Measurements from ENCODE around the gene FZR1. TPM values are rescaled to one million over a fixed set of nuclear protein-coding genes. Genes with fewer than 3 reads are reported as not detected.

FZR1 gene
- total and polyA plus RNA-seq, 2 of the 13 experiments (the other 11 are each of a cell fraction or from before 2014, with no cell fraction given): 29.0 to 30.8 TPM

GRCh38 chr19:3505598-3506383, at the start of gene FZR1 (continued):
- no peak for TF ChIP-seq NONO (IDR thresholded peaks at IDR 0.05)
- peak; percentile 74 for TF ChIP-seq NONO (CRISPR knock-in tag; conservative IDR thresholded peaks at IDR 0.05)
- no peak for TF ChIP-seq ZFP36L2 (CRISPR knock-in tag; IDR thresholded peaks at IDR 0.05)
- peak; percentile 74; the same call in 1 of the 2 replicates for TF ChIP-seq ZNF501 (CRISPR knock-in tag; IDR thresholded peaks at IDR 0.05)
- TF ChIP-seq NCOA2 (CRISPR knock-in tag; IDR thresholded peaks at IDR 0.05): 0 out of 2 replicates have a peak, but pooled peaks have one; percentile 33
- TF ChIP-seq HOXA3 (CRISPR knock-in tag; IDR thresholded peaks at IDR 0.05): peak; percentile 92
- TF ChIP-seq ZNF724P (CRISPR knock-in tag; IDR thresholded peaks at IDR 0.05; ENCODE audit: borderline replicate concordance): no peak
- peak; percentile 33; the same call in 1 of the 2 replicates for TF ChIP-seq RXRB (CRISPR knock-in tag; IDR thresholded peaks at IDR 0.05; ENCODE audit: borderline replicate concordance)
- TF ChIP-seq SALL2 (CRISPR knock-in tag; IDR thresholded peaks at IDR 0.05): peak; percentile 47; the same call in 1 of the 2 replicates
- TF ChIP-seq KMT2A (CRISPR knock-in tag; IDR thresholded peaks at IDR 0.05): peak; percentile 32; the same call in 1 of the 2 replicates
- TF ChIP-seq ZNF451 (CRISPR knock-in tag; IDR thresholded peaks at IDR 0.05): peak; percentile 27; the same call in 1 of the 2 replicates
- TF ChIP-seq RXRA (CRISPR knock-in tag; IDR thresholded peaks at IDR 0.05): peak; percentile 42
- peak; percentile 45 for TF ChIP-seq BCL6 (CRISPR knock-in tag; IDR thresholded peaks at IDR 0.05)
- TF ChIP-seq HOXA5 (CRISPR knock-in tag; IDR thresholded peaks at IDR 0.05): no peak
- TF ChIP-seq, protein P1, sequence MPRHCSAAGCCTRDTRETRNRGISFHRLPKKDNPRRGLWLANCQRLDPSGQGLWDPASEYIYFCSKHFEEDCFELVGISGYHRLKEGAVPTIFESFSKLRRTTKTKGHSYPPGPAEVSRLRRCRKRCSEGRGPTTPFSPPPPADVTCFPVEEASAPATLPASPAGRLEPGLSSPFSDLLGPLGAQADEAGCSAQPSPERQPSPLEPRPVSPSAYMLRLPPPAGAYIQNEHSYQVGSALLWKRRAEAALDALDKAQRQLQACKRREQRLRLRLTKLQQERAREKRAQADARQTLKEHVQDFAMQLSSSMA (CRISPR knock-in tag; IDR thresholded peaks at IDR 0.05): peak; percentile 63; the same call in 1 of the 2 replicates
- TF ChIP-seq RFXANK (CRISPR knock-in tag; IDR thresholded peaks at IDR 0.05): peak; percentile 72; the same call in 1 of the 2 replicates
- peak; percentile 77; the same call in 1 of the 2 replicates for TF ChIP-seq CENPT (CRISPR knock-in tag; IDR thresholded peaks at IDR 0.05; ENCODE audit: low read depth)
- TF ChIP-seq ZFY (CRISPR knock-in tag; IDR thresholded peaks at IDR 0.05): peak; percentile 72; the same call in 1 of the 2 replicates
- TF ChIP-seq DMAP1 (CRISPR knock-in tag; IDR thresholded peaks at IDR 0.05): peak; percentile 82
- TF ChIP-seq ZNF430 (CRISPR knock-in tag; IDR thresholded peaks at IDR 0.05): peak; percentile 53; the same call in 1 of the 2 replicates
- TF ChIP-seq EEA1 (CRISPR knock-in tag; IDR thresholded peaks at IDR 0.05; ENCODE audit: borderline replicate concordance): no peak
- TF ChIP-seq, protein P2, sequence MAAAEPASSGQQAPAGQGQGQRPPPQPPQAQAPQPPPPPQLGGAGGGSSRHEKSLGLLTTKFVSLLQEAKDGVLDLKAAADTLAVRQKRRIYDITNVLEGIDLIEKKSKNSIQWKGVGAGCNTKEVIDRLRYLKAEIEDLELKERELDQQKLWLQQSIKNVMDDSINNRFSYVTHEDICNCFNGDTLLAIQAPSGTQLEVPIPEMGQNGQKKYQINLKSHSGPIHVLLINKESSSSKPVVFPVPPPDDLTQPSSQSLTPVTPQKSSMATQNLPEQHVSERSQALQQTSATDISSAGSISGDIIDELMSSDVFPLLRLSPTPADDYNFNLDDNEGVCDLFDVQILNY (CRISPR knock-in tag; conservative IDR thresholded peaks at IDR 0.05): peak; percentile 60; the same call in 1 of the 2 replicates
- peak; percentile 53; the same call in 1 of the 2 replicates for TF ChIP-seq TBX3 (IDR thresholded peaks at IDR 0.05; ENCODE audit: borderline replicate concordance)
- TF ChIP-seq CSRNP1 (CRISPR knock-in tag; IDR thresholded peaks at IDR 0.05): 0 out of 2 replicates have a peak, but pooled peaks have one; percentile 7
- 0 out of 2 replicates have a peak, but pooled peaks have one; percentile 44 for TF ChIP-seq ZNF749 (CRISPR knock-in tag; IDR thresholded peaks at IDR 0.05; ENCODE audit: borderline replicate concordance)
- no peak for TF ChIP-seq TAF15 (IDR thresholded peaks at IDR 0.05; ENCODE audit: low read depth, low read length, poor library complexity, severe bottlenecking)
- TF ChIP-seq, protein P3, sequence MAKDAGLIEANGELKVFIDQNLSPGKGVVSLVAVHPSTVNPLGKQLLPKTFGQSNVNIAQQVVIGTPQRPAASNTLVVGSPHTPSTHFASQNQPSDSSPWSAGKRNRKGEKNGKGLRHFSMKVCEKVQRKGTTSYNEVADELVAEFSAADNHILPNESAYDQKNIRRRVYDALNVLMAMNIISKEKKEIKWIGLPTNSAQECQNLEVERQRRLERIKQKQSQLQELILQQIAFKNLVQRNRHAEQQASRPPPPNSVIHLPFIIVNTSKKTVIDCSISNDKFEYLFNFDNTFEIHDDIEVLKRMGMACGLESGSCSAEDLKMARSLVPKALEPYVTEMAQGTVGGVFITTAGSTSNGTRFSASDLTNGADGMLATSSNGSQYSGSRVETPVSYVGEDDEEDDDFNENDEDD (CRISPR knock-in tag; IDR thresholded peaks at IDR 0.05; ENCODE audit: borderline replicate concordance): peak; percentile 88

Data from HepG2 (cell line).